Ovary (tissue), 9 donors: ENCODE measurements around the gene PPP6R2. TPM values are rescaled to one million over a fixed set of nuclear protein-coding genes. Genes with fewer than 3 reads are reported as not detected.

Source experiments
- DNase-seq, 5 donors: peaks; one replicate each; pipeline ENCODE4 v3.0.0-alpha.2; 2019 to 2020
- H3K27ac ChIP-seq, 2 donors: fragments of 200-600 bp; one replicate each; pipeline versions ENCODE4 v1.5.1 to v1.8.0; 2019 to 2022
- H3K27me3 ChIP-seq: fragments of 200-600 bp; one replicate; pipeline ENCODE4 v1.8.0; 2022
- H3K36me3 ChIP-seq: fragments of 200-600 bp; sonication (generic); one replicate; pipeline ENCODE4 v1.5.1; 2019
- H3K4me1 ChIP-seq: one replicate; pipeline ENCODE4 v1.8.1; 2013; ENCODE audit warnings: mild to moderate bottlenecking, moderate library complexity; ENCODE audit not compliant: insufficient read depth
- H3K4me3 ChIP-seq: fragments of 200-600 bp; sonication (generic); one replicate; pipeline ENCODE4 v1.5.1; 2017
- H3K9me3 ChIP-seq, 2 donors: fragments of 200-600 bp in 1 of 2; sonication (generic) in 1 of 2; one replicate each; pipeline versions ENCODE4 v1.5.1 to v1.8.1; 2013 to 2019; ENCODE audit warnings: mild to moderate bottlenecking in 1 of 2, moderate library complexity in 1 of 2
- EP300 ChIP-seq: sonication (generic); formaldehyde crosslinking; IDR thresholded peaks from one replicate; pipeline ENCODE4 v1.6.1; 2017; ENCODE audit warnings: antibody characterized with exemption
- POLR2A ChIP-seq: fragments of 450-650 bp; IDR thresholded peaks from one replicate; pipeline ENCODE4 v1.6.1; 2017; ENCODE audit warnings: antibody characterized with exemption, mild to moderate bottlenecking, moderate library complexity
- WGBS, 3 donors: extraction: QIAGEN DNeasy Blood & Tissue Kit in 1 of 3; methylation state at CpG; one replicate each; pipeline versions ENCODE4 v1.1.5 to v1.1.7; 2013 to 2017; 5-methylcytosine and 5-hydroxymethylcytosine counted together
- intact Hi-C, 4 donors: fragments of 100-400 bp; cut with DNase I; formaldehyde crosslinking; loops; one replicate each; pipeline versions ENCODE4 v1.11.0 to v1.15.1; 2022 to 2023
- polyA plus RNA-seq, 2 donors: library from polyadenylated mRNA; stranded (reverse); fragments of 200-250 nt in 1 of 2; fragments of 350-450 nt in 1 of 2; fragmentation: Illumina TruSeq in 1 of 2; extraction: RNeasy Lipid Tissue Mini Kit (QIAGEN cat#74804) in 1 of 2; gene quantifications; one replicate each; pipeline ENCODE4 v1.2.3, GENCODE V29; 2013 to 2014
- total RNA-seq, 7 donors: library from RNA; depleted of rRNA in 2 of 7; stranded (reverse); fragments of >200 nt in 2 of 7; fragmentation: NEBNext Ultra II Directional in 3 of 7; extraction: Animal tissue kit (Norgen Biotek cat#: 25700) in 3 of 7; gene quantifications; one replicate each; pipeline versions ENCODE4 v1.1.0 to v1.2.4, GENCODE V29; 2016 to 2023
- TF ChIP-seq, protein P1 (sequence below), 3 donors: fragments of 450-650 bp in 2 of 3; fragments of 200-600 bp in 1 of 3; IDR thresholded peaks; one replicate each; pipeline versions ENCODE4 v1.5.1 to v1.8.0; 2016 to 2022; ENCODE audit warnings: antibody characterized with exemption in 3 of 3, mild to moderate bottlenecking in 1 of 3
- donor health status: DM: no; HTN: no; CAD: no; lungs with moderate emphysema.
- donor health status: DM: no; HTN: no; CAD: no.
- donor health status: Bipolar disorder and iron deficiency.
- donor health status: DM: yes; HTN: yes; CAD: no.
- donor health status: DM: no; HTN: no; CAD: no.
- donor health status: DM: yes; HTN: yes; CAD: no.

The PPP6R2 gene
- total and polyA plus RNA-seq, 9 donors: 8.2 to 52.9 (median 35.1) TPM

DNA sequence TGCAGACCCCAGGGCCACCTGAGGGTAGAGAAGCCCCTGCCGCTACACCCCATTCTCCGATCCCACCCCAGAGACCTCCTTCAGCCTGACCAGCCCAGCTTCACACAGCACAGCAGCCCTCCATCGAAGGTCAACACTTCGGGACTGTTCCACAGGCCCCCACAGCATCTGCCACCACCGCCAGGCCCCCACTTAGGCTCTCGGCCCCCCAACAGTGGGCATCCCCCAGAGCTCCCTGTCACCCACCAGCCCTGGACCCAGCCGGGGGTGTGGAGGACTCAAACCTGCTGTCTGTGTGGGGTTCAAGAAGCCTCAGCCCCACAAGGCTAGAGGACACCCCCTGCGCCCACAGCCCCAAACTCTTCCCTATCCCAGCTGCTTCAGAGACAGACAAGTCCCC, 125.5 kb downstream of the PPP6R2 start:
- intact Hi-C loops: no loop called here
- no peaks in the 10 kb centered on the region for H3K9me3 ChIP-seq
- no peak overlapping the region for H3K27ac ChIP-seq
- H3K4me1 ChIP-seq: peaks cover 22% of the 10 kb centered on the region
- H3K4me3 ChIP-seq: no peak overlapping the region
- no peak for TF ChIP-seq EP300
- TF ChIP-seq POLR2A: no peak
- TF ChIP-seq, protein P1, sequence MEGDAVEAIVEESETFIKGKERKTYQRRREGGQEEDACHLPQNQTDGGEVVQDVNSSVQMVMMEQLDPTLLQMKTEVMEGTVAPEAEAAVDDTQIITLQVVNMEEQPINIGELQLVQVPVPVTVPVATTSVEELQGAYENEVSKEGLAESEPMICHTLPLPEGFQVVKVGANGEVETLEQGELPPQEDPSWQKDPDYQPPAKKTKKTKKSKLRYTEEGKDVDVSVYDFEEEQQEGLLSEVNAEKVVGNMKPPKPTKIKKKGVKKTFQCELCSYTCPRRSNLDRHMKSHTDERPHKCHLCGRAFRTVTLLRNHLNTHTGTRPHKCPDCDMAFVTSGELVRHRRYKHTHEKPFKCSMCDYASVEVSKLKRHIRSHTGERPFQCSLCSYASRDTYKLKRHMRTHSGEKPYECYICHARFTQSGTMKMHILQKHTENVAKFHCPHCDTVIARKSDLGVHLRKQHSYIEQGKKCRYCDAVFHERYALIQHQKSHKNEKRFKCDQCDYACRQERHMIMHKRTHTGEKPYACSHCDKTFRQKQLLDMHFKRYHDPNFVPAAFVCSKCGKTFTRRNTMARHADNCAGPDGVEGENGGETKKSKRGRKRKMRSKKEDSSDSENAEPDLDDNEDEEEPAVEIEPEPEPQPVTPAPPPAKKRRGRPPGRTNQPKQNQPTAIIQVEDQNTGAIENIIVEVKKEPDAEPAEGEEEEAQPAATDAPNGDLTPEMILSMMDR (IDR thresholded peaks at IDR 0.05): no peak
- WGBS, 3 donors: 85 to 98% (median 87%) methylated on average over 8 of the region's 8 CpGs
- H3K27me3 ChIP-seq: no peaks in the 10 kb centered on the region
- DNase-seq: no peak
- no peaks in the 10 kb centered on the region for H3K36me3 ChIP-seq

- H3K4me3 ChIP-seq: no peak overlapping the region
- no peak overlapping the region for H3K27ac ChIP-seq
- H3K9me3 ChIP-seq: no peaks in the 10 kb centered on the region
- no peaks in the 10 kb centered on the region for H3K27me3 ChIP-seq
- 55 to 59% (median 58%) methylated on average over 23 to 25 of the region's 25 CpGs for WGBS, 3 donors
- peaks cover 27% of the 10 kb centered on the region for H3K4me1 ChIP-seq
- TF ChIP-seq, protein P1 (IDR thresholded peaks at IDR 0.05): no peak
- no peak for TF ChIP-seq POLR2A
- no peak for TF ChIP-seq EP300
- intact Hi-C loops: no loop called here
- H3K36me3 ChIP-seq: no peaks in the 10 kb centered on the region
- DNase-seq: no peak
These were observed 126.5 kb downstream of the PPP6R2 start for GRCh38 chr22:50469377-50470305.

DNA sequence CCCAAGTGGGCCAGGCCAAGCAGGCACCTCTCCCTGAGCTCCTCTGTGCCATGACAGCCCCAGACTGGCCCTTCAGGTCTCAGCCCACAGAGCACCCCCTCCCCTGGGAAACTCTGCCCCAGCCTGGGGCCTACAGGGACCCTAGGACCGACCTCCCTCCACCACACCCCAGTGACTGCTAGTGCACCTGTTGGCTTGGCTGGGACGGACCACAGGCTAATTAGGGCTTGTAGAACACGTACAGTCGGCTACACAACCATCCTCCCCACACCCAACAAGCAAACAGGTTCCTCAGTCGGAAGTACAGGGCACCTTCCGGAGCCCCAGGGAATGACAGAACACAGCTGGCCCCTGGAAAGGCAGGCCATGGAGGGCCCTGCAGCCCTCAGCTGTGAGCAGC, 127.4 kb downstream of the PPP6R2 start:
- no peak for DNase-seq
- WGBS, 3 donors: 47 to 59% (median 53%) methylated on average over 6 of the region's 6 CpGs
- Histone ChIP-seq H3K4me1 (peaks cover 30% of the 10 kb centered on the region), H3K9me3 (no peaks in the 10 kb centered on the region), H3K36me3 (no peaks in the 10 kb centered on the region), H3K4me3 (no peak overlapping the region), H3K27ac (no peak overlapping the region), H3K27me3 (no peaks in the 10 kb centered on the region)
- TF ChIP-seq EP300 (no peak), POLR2A (no peak)
- intact Hi-C loops: no loop called here

GRCh38 chr22:50471197-50471847, 128.2 kb downstream of the PPP6R2 start:
- no peaks in the 10 kb centered on the region for H3K27me3 ChIP-seq
- WGBS, 3 donors: 74 to 80% (median 78%) methylated on average over 21 of the region's 21 CpGs
- H3K9me3 ChIP-seq: no peaks in the 10 kb centered on the region
- no peaks in the 10 kb centered on the region for H3K36me3 ChIP-seq
- no peak overlapping the region for H3K4me3 ChIP-seq
- no peak for DNase-seq
- peaks cover 31% of the 10 kb centered on the region for H3K4me1 ChIP-seq
- H3K27ac ChIP-seq: no peak overlapping the region
- intact Hi-C loops: no loop called here
- TF ChIP-seq EP300 (no peak), POLR2A (no peak)
- TF ChIP-seq, protein P1 (IDR thresholded peaks at IDR 0.05): no peak

GRCh38 chr22:50471962-50472361, 128.8 kb downstream of the PPP6R2 start:
- intact Hi-C loops: no loop called here
- no peaks in the 10 kb centered on the region for H3K27me3 ChIP-seq
- 57 to 62% (median 61%) methylated on average over 5 of the region's 5 CpGs for WGBS, 3 donors
- no peak overlapping the region for H3K4me3 ChIP-seq
- H3K36me3 ChIP-seq: no peaks in the 10 kb centered on the region
- DNase-seq: no peak
- H3K27ac ChIP-seq: no peak overlapping the region
- H3K4me1 ChIP-seq: peaks cover 31% of the 10 kb centered on the region
- TF ChIP-seq POLR2A (no peak), EP300 (no peak)
- TF ChIP-seq, protein P1 (IDR thresholded peaks at IDR 0.05): no peak
- no peaks in the 10 kb centered on the region for H3K9me3 ChIP-seq
